Sigmoid colon (tissue), 4 donors: ENCODE measurements around the gene HPGD.

Experiments
- EP300 ChIP-seq, 4 donors: sonication (generic); formaldehyde crosslinking; IDR thresholded peaks; one replicate each; pipeline ENCODE4 v1.6.1; 2017; ENCODE audit warnings: antibody characterized with exemption in 4 of 4
- POLR2A ChIP-seq, 2 donors: fragments of 450-650 bp; IDR thresholded peaks; one replicate each; pipeline ENCODE4 v1.6.1; 2016; ENCODE audit warnings: antibody characterized with exemption in 2 of 2, mild to moderate bottlenecking in 2 of 2, moderate library complexity in 2 of 2
- POLR2AphosphoS5 ChIP-seq, 4 donors: sonication (generic); formaldehyde crosslinking; IDR thresholded peaks; one replicate each; pipeline ENCODE4 v1.6.1; 2017; ENCODE audit warnings: antibody characterized with exemption in 4 of 4
- TF ChIP-seq, protein P1 (sequence below), 4 experiments: fragments of 450-650 bp in 3 of 4; fragments of 200-600 bp in 1 of 4; IDR thresholded peaks; one replicate each; pipeline ENCODE4 v1.5.1; 2016 to 2019; ENCODE audit warnings: antibody characterized with exemption in 4 of 4, mild to moderate bottlenecking in 3 of 4, moderate library complexity in 2 of 4

- TF ChIP-seq, protein P1, sequence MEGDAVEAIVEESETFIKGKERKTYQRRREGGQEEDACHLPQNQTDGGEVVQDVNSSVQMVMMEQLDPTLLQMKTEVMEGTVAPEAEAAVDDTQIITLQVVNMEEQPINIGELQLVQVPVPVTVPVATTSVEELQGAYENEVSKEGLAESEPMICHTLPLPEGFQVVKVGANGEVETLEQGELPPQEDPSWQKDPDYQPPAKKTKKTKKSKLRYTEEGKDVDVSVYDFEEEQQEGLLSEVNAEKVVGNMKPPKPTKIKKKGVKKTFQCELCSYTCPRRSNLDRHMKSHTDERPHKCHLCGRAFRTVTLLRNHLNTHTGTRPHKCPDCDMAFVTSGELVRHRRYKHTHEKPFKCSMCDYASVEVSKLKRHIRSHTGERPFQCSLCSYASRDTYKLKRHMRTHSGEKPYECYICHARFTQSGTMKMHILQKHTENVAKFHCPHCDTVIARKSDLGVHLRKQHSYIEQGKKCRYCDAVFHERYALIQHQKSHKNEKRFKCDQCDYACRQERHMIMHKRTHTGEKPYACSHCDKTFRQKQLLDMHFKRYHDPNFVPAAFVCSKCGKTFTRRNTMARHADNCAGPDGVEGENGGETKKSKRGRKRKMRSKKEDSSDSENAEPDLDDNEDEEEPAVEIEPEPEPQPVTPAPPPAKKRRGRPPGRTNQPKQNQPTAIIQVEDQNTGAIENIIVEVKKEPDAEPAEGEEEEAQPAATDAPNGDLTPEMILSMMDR (IDR thresholded peaks at IDR 0.05): no peak
- TF ChIP-seq POLR2A (IDR thresholded peaks at IDR 0.05) (no peak), POLR2AphosphoS5 (IDR thresholded peaks at IDR 0.05) (no peak), EP300 (IDR thresholded peaks at IDR 0.05) (no peak)
Measured at GRCh38 chr4:174539571-174539970, 17.3 kb upstream of the HPGD start.
